SU-DHL-6 (cell line): ENCODE data around the gene WSCD2.

Experiments
- H2AFZ ChIP-seq: fragments of 200-600 bp; sonication (generic); 2 replicates; pipeline ENCODE4 v1.6.1; 2014; ENCODE audit warnings: low read depth, mild to moderate bottlenecking, moderate library complexity, mixed read lengths, antibody characterized with exemption, low read length; ENCODE audit not compliant: severe bottlenecking
- H3F3A ChIP-seq: fragments of 200-600 bp; shearing (Covaris generic); 2 replicates; pipeline ENCODE4 v1.6.0; 2016; ENCODE audit warnings: antibody characterized with exemption, mild to moderate bottlenecking; ENCODE audit not compliant: insufficient read depth
- H3K27ac ChIP-seq: fragments of 200-600 bp; sonication (generic); 2 replicates; pipeline ENCODE4 v1.5.1; 2016; ENCODE audit warnings: low read depth, mild to moderate bottlenecking, low read length, moderate library complexity, mixed read lengths
- H3K27me3 ChIP-seq: fragments of 200-600 bp; sonication (generic), shearing (Covaris generic); 2 replicates; pipeline ENCODE4 v1.6.0; 2014; ENCODE audit warnings: mild to moderate bottlenecking, low read length
- H3K36me3 ChIP-seq: fragments of 200-600 bp; sonication (generic); 2 replicates; pipeline ENCODE4 v1.6.1; 2014; ENCODE audit warnings: mild to moderate bottlenecking, low read length, mixed read lengths
- H3K4me2 ChIP-seq: fragments of 300-600, 200-600 bp; shearing (Covaris generic), sonication (generic); 2 replicates; pipeline ENCODE4 v1.6.0; 2014; ENCODE audit warnings: low read length, low read depth, mild to moderate bottlenecking; ENCODE audit not compliant: poor library complexity, severe bottlenecking
- H3K4me3 ChIP-seq: fragments of 200-600 bp; sonication (generic); 2 replicates; pipeline ENCODE4 v1.5.1; 2014; ENCODE audit warnings: antibody characterized with exemption, low read length, mild to moderate bottlenecking, mixed read lengths; ENCODE audit not compliant: insufficient read depth, poor library complexity, severe bottlenecking
- H3K79me2 ChIP-seq: fragments of 200-600 bp; sonication (generic); 2 replicates; pipeline ENCODE4 v1.6.1; 2014; ENCODE audit warnings: mild to moderate bottlenecking, low read length, moderate library complexity; ENCODE audit not compliant: insufficient read depth
- H3K9ac ChIP-seq: fragments of 200-600 bp; sonication (generic); 2 replicates; pipeline ENCODE4 v1.7.0; 2014; ENCODE audit warnings: mild to moderate bottlenecking, low read length
- H3K9me2 ChIP-seq: fragments of 200-600 bp; sonication (generic); replicated peaks from 2 replicates; pipeline ENCODE4 v1.6.1; 2014; ENCODE audit warnings: low read length; ENCODE audit not compliant: insufficient read depth
- H3K9me3 ChIP-seq: fragments of 200-600 bp; sonication (generic); 2 replicates; pipeline ENCODE4 v1.6.1; 2014; ENCODE audit warnings: low read length, mixed read lengths; ENCODE audit not compliant: insufficient read depth
- H4K20me1 ChIP-seq: fragments of 200-600 bp; sonication (generic); 2 replicates; pipeline ENCODE4 v1.6.1; 2014; ENCODE audit warnings: low read depth, mild to moderate bottlenecking, antibody characterized with exemption, low read length, moderate library complexity, mixed read lengths
- CTCF ChIP-seq: fragments of 200-600 bp; sonication (generic); IDR thresholded peaks from one replicate; pipeline ENCODE4 v1.5.1; 2017; ENCODE audit warnings: antibody characterized with exemption, mild to moderate bottlenecking, low read length, moderate library complexity; ENCODE audit not compliant: insufficient read depth, poor library complexity, severe bottlenecking
- EZH2phosphoT487 ChIP-seq: fragments of 200-600 bp; sonication (generic), shearing (Covaris generic); conservative IDR thresholded peaks from 2 replicates; pipeline ENCODE4 v1.6.1; 2018; ENCODE audit warnings: mild to moderate bottlenecking, antibody characterized with exemption, low read length, moderate library complexity, mixed read lengths

Gene WSCD2

GRCh38 chr12:108232565-108232964 is 103.5 kb downstream of the WSCD2 start:
- Histone ChIP-seq H3K9me2 (no peaks in the 10 kb centered on the region), H3F3A (no peaks in the 10 kb centered on the region), H3K79me2 (no peaks in the 10 kb centered on the region), H3K27ac (no peak overlapping the region), H3K4me3 (no peak overlapping the region), H3K27me3 (no peaks in the 10 kb centered on the region), H2AFZ (no peak overlapping the region), H3K36me3 (no peaks in the 10 kb centered on the region), H3K9ac (no peak overlapping the region), H4K20me1 (no peaks in the 10 kb centered on the region), H3K4me2 (no peak overlapping the region), H3K9me3 (no peaks in the 10 kb centered on the region)
- no peak for TF ChIP-seq CTCF
- TF ChIP-seq EZH2phosphoT487: no peak

- Histone ChIP-seq H3K9me3 (no peaks in the 10 kb centered on the region), H3K36me3 (no peaks in the 10 kb centered on the region), H3F3A (no peaks in the 10 kb centered on the region), H4K20me1 (no peaks in the 10 kb centered on the region), H3K9ac (no peak overlapping the region), H2AFZ (no peak overlapping the region), H3K9me2 (no peaks in the 10 kb centered on the region), H3K4me2 (no peak overlapping the region), H3K4me3 (no peak overlapping the region), H3K79me2 (no peaks in the 10 kb centered on the region), H3K27ac (no peak overlapping the region), H3K27me3 (no peaks in the 10 kb centered on the region)
- no peak for TF ChIP-seq CTCF
- no peak for TF ChIP-seq EZH2phosphoT487
Observed at GRCh38 chr12:108234158-108234557, 105.1 kb downstream of the WSCD2 start.

- Histone ChIP-seq H3K79me2 (no peaks in the 10 kb centered on the region), H3K36me3 (no peaks in the 10 kb centered on the region), H3K9ac (no peak overlapping the region), H2AFZ (no peak overlapping the region), H3K27ac (no peak overlapping the region), H3K9me3 (no peaks in the 10 kb centered on the region), H4K20me1 (no peaks in the 10 kb centered on the region), H3K4me2 (no peak overlapping the region), H3K9me2 (no peaks in the 10 kb centered on the region), H3K4me3 (no peak overlapping the region), H3F3A (no peaks in the 10 kb centered on the region), H3K27me3 (no peaks in the 10 kb centered on the region)
- TF ChIP-seq EZH2phosphoT487 (no peak), CTCF (no peak)
Observed at GRCh38 chr12:108235197-108235984, 106.3 kb downstream of the WSCD2 start.
